ENCODE measurements around the gene SRGAP2B. TPM values are rescaled to one million over a fixed set of nuclear protein-coding genes. Genes with fewer than 3 reads are reported as not detected.
A peak's percentile ranks its signal among the peaks of the same experiment; 100 is the strongest.
"Not testable (repeated sequence)": the region's sequence is repeated elsewhere in the genome, so short reads cannot be mapped to it uniquely, and the experiment has no call there.

Gene SRGAP2B
- total RNA-seq, 1 donor from 2014 or later, result 32.0 TPM

DNA sequence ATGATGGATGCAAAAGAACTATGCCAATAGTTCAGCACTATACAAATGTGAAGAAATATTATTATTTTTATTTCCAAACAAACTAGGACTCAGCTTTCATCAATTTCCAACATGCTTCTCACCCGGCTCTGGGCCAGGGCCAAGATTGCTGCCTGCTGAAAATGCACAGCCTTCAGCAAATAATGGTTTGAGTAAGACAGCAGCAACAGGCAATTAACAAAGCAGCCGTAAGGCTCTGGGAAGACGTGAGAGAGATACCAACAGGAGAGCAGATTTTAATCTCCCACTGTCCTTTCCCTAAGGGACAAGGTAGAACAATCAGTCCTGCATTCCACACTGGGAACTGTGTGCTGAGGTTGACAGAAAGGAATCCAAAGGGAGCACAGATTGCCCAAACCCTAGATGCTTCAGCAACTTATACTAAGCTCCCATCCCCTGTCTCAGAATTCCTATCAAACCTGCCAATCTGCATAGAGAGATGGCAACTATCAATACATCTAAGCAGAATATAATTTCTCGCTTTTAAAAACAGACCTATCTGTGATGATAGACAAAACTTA is 134.1 kb downstream of the SRGAP2B start:
- DNase-seq (ENCODE audit: low read depth), result not testable (repeated sequence)

DNA sequence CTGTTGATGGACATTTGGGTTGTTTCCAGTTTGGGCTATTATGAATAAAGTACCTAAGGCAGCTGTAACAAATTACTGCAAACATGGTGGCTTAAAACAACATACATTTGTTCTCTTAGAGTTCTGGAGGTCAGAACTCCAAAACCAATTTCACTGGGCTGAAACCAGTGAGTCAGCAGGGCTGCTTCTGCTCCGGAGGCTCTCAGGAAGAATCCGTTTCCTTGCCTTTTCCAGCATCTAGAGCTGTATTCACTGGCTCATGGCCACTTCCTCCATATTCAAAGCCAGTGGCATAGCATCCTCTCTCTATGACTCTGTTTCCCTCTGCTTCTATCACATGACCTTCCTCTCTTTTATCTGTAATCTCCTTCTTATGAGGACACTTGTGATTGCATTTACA is 146.7 kb downstream of the SRGAP2B start:
- not testable (repeated sequence) for DNase-seq (ENCODE audit: low read depth)

DNA sequence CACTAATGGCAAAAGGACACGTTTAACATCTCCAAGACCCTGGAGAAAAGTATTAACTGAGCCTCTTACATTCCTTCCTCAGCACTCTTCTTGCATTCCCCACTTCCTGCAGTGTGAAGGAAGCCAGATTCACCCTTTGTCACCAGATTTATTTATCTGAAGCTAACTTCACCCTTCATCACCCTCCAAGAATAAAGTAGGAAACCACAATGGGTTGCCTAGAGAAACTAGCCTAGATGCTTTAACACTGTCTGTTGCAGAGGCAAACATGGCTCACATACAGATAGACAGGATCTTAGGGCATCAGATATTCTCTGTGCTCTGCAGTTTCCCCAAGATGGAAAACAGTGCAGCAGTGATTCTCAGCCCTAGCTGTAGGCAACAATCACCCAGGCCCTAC is 147.6 kb downstream of the SRGAP2B start:
- DNase-seq (ENCODE audit: low read depth), result not testable (repeated sequence)

DNA sequence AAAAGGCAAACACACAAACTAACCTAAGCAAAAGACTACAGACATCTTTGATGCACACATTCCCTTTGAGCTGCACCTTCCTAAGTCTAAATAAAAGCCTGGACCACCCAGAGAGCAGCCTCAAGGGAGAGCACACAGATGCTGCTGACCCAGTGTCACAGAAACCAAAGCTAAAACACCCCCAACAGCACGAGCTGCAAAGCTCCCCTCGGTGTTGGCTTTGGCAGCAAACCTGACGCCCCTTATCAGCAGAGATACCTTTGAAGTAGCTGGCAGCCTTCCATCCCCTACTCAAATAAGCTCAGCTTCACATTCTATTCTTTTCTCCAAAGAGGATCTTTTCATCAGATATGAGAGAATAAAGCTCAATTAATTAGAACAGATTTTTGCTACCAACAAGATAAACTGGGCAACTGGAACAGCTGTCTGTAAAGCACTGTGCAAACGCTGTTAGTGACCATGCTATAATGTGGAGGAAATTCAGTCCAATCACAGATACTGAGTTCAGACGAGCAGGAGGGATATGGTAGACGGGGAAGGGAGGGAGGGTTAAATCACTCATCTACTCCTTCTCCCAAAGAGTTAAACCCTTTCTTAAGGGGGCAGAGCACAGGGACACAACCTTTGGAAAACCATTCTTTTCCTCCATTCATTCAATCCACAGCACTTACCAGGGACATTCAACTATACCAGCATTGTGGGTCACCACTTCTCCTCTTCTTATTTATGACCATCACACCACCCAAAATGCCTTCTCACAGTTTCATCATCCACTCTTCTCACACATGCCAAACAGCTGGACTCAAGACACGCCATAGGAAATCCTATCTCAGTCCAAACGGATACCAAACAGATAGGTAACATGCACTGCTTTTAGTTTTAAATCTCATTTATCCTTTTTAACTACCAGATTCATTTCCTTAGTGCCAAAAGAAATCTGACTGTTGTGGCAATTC is 148.3 kb downstream of the SRGAP2B start:
- DNase-seq (ENCODE audit: low read depth), result not testable (repeated sequence)

DNA sequence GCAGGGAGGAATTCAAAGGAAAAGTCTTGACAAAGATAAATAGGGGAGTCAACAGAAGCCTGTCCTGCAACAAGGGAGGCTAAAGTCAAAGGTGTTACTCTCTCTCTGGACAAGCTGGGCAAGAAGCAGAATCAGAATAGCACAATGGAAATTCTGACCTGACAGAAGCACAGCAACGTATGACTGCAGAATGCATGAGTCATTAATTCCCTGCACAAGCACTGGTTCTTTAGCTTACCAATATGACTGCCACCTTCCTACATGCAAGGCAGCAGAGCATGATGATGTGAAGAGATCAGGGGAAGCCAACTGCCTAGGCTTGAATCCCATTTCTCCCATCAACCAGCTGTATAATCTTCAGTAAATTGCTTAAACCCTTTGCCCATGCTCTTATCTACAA is 153.4 kb downstream of the SRGAP2B start:
- not testable (repeated sequence) for DNase-seq (ENCODE audit: low read depth)

DNA sequence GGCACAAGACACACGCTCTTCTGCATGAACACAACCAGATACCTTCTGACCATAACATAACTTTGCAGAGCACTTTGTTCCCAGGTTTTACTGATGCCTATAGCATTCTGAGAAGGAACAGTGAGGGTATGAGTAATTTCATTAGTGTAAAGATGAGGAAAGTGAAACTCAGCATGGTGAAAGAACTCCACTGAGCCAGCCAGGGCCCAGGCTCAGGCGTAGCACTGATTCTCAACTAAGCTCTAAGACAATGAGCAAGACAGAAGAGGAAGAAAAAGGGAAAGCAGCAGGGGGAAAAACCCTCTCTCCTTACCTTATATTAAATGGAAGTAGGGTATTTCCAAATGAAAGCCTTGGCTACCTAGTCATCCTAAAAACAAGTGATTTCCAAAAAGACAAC is 155.1 kb downstream of the SRGAP2B start:
- DNase-seq (ENCODE audit: low read depth), result not testable (repeated sequence)

DNA sequence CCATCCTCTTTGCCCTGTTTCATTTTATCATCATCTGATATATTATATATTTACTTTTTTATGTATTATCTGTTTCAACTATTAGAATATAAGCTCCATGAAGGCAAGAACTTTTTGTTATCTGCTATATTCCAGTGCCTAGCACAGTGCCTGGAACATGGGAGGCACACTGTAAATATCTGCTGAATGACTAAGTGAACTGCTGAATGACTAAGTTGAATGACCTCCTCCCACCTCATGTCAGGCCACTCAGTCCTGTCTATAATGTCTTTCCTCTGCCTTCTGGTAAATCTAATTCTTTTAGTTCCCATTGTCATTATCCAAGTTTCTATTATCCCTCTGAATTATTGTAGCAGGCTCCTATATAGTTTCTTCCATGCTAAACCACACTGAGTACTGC is 156.5 kb downstream of the SRGAP2B start:
- not testable (repeated sequence) for DNase-seq (ENCODE audit: low read depth)

DNA sequence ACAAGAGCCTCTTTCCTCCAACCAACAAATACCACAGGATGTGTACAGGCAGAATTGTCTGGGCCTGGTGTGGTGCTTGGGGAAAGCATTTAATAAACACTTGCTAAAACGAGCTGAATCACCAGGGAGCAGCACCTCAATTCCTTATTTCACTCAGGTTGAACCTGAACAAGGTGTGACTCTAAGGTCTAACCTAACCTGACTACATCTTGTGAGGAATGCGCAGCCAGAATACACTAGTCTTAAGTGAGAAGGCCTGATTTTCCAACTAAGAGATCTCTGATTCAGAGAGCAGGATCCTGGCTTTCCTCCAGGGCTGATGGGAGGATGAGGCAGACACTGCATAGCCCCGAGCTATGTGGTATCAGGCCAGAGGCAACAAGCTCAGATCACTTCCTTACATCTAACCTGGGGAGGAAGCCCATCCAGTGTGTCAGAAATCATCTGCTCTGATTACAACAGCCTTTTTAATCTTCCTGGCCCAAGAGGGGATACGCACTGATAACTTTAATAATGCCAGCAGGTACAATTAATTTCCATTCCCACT is 158.9 kb downstream of the SRGAP2B start:
- DNase-seq (ENCODE audit: low read depth), result not testable (repeated sequence)

DNA sequence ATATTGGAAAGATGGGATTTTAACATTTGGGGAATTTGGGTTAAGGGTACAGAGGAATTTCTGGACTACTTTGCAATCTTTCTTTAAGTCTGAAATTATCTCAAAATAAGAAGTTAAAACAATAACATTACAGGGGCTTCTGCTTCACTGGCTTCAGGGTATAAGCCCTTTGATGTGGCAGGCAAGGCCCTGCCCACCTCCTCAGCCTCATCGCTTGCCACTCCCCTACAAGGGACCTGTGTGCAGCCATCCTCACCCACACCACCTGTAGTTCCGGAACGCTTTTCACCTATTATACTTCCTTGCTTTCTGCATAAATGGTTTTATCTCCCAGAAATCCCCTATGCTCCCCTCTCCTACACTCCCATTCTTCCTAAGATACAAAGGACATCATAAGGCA is 159.8 kb downstream of the SRGAP2B start:
- DNase-seq (ENCODE audit: low read depth), result not testable (repeated sequence)

DNA sequence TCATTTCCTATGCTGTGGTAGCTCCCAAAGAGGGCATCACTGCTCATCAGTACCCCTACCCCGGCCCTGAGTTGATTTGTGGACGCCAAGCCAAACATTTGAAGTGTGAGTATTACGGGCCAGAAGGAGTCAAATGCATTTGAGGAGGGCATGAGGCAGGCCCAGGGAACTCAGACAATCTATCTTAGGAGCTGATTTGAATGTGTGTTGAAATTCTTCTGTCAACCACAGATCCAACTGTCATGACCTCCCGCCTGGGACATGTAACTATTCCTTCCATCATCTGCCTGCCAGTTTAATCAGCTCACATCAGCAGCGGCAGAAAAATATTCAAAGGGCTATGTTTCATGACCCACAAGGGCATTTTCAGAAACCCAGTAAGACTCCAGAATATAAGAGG is 162.1 kb downstream of the SRGAP2B start:
- DNase-seq (ENCODE audit: low read depth), result not testable (repeated sequence)

DNA sequence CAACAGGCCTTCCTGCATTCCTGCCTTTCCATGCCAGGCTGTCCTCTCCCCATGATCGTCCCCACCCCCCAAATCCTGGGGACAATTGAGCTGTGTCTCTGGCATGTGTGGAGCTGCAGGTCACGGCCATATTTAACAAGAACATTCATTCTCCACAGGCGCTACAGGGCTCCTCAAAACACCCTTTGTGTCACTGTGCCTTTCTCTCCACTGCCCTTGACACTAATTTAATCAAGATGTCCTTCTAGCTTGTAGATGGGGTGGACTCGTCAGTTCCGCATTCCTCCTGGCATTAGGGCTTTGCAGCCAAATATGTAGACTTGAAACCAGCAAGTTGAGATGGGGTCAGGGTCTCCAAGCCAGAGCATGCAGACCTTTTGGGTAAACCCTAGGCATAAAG is 163.0 kb downstream of the SRGAP2B start:
- DNase-seq (ENCODE audit: low read depth), result peak; percentile 3

DNA sequence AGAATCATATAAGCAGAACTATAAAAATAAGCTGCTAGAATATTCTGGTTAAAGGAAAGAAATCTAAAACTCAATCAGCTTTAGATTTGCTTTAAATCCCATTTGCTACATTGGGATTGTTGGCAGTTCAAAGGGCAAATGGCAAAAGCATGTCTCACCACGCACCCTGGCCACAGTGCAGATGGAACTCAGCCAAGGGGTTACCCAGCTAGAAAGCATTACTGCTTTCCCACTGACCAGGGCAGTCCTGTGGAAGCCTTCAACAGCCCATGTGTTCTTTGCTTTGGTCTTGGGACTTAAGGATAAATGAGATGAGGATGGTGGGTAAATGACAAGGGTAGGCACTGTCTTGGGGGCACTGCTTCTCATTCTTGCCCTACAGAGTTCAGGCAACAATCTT is 163.6 kb downstream of the SRGAP2B start:
- peak; percentile 4 for DNase-seq (ENCODE audit: low read depth)

DNA sequence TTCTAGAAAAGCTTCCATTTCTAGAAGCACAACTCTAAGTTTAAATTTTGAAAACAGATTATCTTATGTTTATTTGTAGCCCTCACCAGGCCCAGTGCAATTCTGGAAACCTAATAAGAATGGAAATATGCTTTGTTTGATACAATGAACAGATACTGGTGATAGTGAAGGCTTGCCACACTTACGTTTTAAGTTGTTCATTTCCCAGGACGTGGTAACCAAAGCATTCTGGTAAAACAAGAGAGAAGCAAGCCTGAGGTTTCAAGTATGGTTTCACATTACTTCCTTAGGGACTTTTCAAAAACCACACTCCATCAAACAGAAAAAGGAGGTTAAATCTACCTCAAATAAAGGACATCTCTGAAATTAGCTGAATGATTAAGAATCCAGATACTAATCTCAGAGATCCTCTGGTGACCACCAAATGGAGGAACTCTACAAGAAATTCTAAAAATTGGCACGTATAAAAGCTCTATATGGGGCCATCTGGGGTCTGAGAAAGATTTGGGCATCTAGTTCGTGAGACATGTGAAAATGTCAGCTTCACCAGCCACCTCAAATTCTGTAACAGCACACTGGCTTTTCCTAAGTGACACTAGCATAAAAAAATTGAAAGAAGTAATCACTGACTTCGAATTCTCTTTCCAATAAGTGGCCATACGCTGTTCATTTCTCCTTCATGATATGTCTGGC is 164.9 kb downstream of the SRGAP2B start:
- DNase-seq (ENCODE audit: low read depth), result peak; percentile 7

DNA sequence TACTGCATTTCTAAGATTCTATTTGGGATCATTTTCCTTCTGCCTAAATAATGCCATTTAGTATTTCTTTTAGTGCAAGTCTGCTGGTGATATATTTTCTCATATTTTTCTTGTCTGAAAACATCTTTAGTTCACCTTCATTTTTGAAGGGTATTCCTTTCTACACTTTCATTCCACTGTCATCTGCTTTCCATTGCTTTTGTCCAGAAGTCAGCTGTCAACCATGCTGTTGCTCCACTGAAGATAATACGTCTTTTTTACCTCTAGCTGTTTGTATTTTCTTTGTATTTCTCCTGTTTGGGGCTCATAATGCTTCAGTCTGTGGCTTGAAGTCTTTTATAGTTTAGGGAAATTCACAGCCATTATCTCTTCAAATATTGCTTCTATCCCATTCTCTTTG is 167.8 kb downstream of the SRGAP2B start:
- peak; percentile 1 for DNase-seq (ENCODE audit: low read depth)

DNA sequence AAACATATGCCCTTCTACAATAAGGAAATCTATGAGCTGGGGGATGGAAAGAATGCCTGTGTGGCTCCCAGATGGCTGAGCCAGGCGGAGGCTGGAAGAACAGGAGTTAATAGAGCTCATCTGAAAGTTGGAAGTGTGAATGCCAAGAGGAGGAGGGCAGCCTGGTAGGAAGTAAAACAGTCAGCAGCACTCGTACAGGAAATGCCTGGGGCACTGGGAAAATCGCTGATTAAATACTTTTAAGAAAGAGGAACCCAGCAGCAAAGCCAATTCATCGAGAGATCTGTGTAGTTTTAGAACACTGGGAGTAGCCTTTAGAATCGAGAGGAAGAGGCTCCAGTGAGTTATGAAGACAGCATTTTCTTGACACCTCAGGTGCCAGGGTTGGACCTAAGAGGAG is 171.5 kb downstream of the SRGAP2B start:
- DNase-seq (ENCODE audit: low read depth), result not testable (repeated sequence)

DNA sequence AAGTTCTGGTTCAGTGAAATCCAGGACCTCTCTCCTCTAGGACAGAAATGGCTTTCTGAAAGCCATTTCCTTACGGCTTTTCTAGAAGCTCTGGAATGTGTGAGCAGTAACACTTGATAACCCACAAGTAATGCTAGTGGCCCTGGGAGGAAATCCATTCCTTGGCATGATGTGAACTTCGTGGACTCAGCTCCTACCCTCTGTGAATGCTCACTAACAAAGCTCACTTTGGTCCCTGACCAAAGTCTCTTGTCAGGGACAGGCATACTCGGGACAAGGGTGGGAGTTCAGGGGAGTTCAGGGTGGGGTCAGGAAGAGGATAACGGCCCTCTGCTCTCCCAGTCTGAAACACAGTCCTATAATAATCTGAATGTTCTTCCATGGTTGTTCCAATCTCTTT is 172.3 kb downstream of the SRGAP2B start:
- peak; percentile 13 for DNase-seq (ENCODE audit: low read depth)

DNA sequence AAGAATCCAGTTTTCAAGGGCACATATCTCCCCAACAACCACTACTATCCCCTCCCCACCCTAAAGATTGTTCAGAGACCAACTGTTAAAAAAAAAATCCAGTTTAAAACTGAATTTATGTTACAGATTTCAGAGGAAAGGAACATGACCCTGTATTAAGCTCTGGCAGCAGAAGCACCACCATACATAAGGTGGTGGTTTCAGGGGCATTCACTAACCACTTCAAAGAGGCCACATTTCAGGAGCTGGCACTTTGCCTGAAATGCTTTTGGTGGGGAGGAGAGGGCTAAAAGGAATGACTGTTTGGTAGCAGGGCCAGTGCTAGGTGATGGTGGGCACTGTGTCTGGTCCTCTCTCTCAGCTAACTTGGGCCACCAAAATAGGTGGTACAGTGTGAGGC is 176.0 kb downstream of the SRGAP2B start:
- not testable (repeated sequence) for DNase-seq (ENCODE audit: low read depth)

DNA sequence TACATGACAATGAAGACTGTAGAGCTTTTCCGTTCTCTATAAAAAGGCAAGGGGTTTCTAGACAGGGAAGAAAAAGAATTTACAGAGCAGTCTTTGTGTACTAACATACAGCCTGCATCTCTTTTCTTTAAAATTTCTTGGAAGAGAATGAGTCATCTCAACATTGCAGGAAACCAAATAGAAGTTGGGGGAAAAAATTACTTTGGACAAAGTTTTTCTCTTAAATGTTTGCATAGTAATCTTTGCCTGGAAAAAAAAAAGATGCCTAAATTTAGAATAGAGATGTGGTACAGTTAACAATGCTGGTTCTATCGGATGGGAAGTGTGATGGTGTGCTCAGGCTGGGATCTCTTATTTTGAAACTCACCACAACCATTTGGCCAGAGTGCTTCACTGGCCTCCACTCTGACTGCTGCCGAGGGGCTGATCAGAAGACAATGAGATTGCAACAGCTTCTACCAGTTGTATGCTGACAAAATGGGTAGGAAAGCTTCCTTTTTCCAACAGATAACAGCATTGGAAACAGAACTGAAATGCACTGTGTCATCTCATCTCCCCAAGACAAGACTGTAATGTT is 177.0 kb downstream of the SRGAP2B start:
- DNase-seq (ENCODE audit: low read depth), result not testable (repeated sequence)

DNA sequence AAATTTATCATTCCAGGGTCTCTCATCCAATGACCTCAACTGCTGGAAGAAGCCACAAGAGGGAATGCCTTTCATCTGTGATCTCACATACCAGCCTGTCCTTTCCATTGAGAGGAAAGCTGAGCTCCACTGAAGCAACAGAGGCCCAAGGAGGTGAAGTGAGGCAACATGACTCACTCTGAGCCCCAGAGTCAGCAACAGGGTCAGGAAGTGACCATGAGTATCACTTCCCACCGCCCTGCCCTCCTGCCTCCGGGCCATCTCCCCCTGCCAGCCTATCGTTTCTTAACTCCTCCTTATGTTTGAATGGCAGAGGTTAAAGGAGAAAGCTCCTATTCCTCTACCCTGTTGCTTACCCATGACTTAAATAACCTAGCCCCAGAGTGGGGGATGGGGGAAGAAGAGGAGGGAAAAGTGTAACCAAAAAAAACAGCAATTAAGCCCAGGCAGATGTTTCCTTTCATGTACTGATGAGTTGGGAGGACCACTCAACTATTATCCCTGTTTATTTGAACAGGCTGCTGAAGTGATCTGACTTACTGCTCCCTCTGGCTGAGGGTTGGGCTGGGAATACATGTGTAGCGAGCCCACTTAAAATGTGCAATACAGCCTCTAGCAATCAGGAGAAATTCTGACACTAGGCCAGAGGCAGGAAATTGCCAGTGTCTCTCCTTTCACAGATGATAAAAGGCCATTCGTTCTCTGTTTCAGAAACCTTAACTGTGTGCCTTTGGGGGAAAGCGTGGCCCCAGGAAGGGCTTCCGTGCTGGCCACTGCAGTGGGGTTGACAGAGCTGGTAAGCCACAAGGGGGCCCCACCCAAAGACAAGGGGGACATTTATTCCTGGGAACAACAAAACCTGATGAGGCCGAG is 177.7 kb downstream of the SRGAP2B start:
- not testable (repeated sequence) for DNase-seq (ENCODE audit: low read depth)

Measured in myocyte (in vitro differentiated cells).